H1 (cell line): ENCODE measurements around the gene UBE2M. TPM values are rescaled to one million over a fixed set of nuclear protein-coding genes. Genes with fewer than 3 reads are reported as not detected.

Experiments
- GABPA ChIP-seq: IDR thresholded peaks from 2 replicates; pipeline ENCODE4 v1.6.1; 2011; ENCODE audit warnings: mild to moderate bottlenecking, low read length, moderate library complexity, borderline replicate concordance; ENCODE audit not compliant: insufficient read depth
- JUND ChIP-seq: IDR thresholded peaks from 2 replicates; pipeline ENCODE4 v1.6.1; 2011; ENCODE audit warnings: mild to moderate bottlenecking, improper control_type of control experiment, low read length
- KDM4A ChIP-seq: IDR thresholded peaks from one replicate; pipeline ENCODE4 v1.7.1; 2012; ENCODE audit warnings: low read depth, mild to moderate bottlenecking, moderate library complexity, low read length, inconsistent platforms; ENCODE audit not compliant: severe bottlenecking
- RBBP5 ChIP-seq: IDR thresholded peaks from 2 replicates; pipeline ENCODE4 v1.7.1; 2012; ENCODE audit warnings: low read depth, mild to moderate bottlenecking, inconsistent platforms, low read length, moderate library complexity, borderline replicate concordance
- SIN3A ChIP-seq, 2 experiments: IDR thresholded peaks in 1 of 2; conservative IDR thresholded peaks in 1 of 2; 2 replicates each; pipeline ENCODE4 v1.6.1; 2011 to 2012; ENCODE audit warnings: low read length in 2 of 2, improper control_type of control experiment in 1 of 2, low read depth in 1 of 2, mild to moderate bottlenecking in 1 of 2
- SIRT6 ChIP-seq: IDR thresholded peaks from one replicate; pipeline ENCODE4 v1.7.1; 2012; ENCODE audit warnings: low read length, inconsistent platforms
- SP2 ChIP-seq: IDR thresholded peaks from 2 replicates; pipeline ENCODE4 v1.6.1; 2012; ENCODE audit warnings: mild to moderate bottlenecking, low read length, inconsistent platforms
- polyA plus RNA-seq, 7 experiments: library from polyadenylated mRNA; depleted of rRNA in 3 of 7; stranded (reverse) in 5 of 7; unstranded in 2 of 7; fragments of >200 nt in 5 of 7; fragments of 200-250 nt in 2 of 7; gene quantifications; 1 replicate in 5 of 7; 2 replicates in 1 of 7; 4 replicates in 1 of 7; pipeline versions ENCODE4 v1.2.1 to v1.2.3, GENCODE V29; 2011 to 2013; ENCODE audit warnings: missing spikeins in 2 of 7, mixed read lengths in 2 of 7
- total RNA-seq: library from RNA; stranded (reverse); fragmentation: NEBNext Ultra II Directional; extraction: Animal tissue kit (Norgen Biotek cat#: 25700); gene quantifications from 2 replicates; pipeline ENCODE4 v1.2.1, GENCODE V29; 2021
- TF ChIP-seq, protein P1 (sequence below): fragments of 300-600 bp; sonication (generic); IDR thresholded peaks from 2 replicates; pipeline ENCODE4 v1.7.1; 2012; ENCODE audit warnings: low read length, moderate library complexity, mild to moderate bottlenecking, inconsistent platforms; ENCODE audit not compliant: insufficient replicate concordance

UBE2M gene
- total and polyA plus RNA-seq, 2 of the 8 experiments (the other 6 are each of a cell fraction or from before 2014, with no cell fraction given): 93.8 to 114 TPM

DNA sequence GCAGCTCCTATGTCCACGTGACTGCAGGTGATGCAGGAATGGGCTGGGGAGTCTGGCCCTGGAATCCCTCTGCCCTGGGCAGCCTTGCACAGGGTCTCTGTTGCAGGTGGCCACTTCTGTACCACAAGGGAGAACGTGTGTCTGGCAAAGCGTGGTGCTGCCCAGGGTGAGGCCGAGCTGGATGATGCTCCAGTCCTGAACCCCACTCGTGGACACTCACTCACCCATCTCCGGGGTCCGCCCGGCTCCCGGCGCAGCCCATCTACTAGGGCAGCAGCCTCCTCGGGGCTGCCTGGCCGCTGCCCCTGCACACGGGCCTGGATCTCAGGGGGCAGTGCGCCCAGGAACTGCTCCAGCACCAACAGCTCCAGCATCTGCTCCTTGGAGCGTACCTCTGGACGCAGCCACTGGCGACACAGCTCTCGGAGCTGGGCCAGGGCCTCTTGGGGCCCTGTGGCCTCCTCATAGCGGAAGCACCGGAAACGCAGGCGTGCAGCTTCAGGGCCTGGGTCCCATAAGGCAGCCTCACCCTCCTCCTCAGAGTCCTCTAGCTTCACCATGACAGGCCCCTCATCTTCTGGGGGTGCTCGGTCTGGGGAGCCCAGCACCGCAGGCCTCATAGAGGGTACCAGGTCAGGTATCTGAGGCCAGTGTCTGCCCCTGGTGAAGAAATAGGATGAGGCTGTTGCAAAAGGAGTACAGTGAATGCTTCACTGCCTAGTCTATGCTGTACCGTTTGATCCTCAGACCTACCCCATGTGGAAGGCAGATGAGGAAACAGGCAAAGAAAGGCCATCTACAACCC lies 12.6 kb upstream of the UBE2M start (continued):
- TF ChIP-seq, protein P1, sequence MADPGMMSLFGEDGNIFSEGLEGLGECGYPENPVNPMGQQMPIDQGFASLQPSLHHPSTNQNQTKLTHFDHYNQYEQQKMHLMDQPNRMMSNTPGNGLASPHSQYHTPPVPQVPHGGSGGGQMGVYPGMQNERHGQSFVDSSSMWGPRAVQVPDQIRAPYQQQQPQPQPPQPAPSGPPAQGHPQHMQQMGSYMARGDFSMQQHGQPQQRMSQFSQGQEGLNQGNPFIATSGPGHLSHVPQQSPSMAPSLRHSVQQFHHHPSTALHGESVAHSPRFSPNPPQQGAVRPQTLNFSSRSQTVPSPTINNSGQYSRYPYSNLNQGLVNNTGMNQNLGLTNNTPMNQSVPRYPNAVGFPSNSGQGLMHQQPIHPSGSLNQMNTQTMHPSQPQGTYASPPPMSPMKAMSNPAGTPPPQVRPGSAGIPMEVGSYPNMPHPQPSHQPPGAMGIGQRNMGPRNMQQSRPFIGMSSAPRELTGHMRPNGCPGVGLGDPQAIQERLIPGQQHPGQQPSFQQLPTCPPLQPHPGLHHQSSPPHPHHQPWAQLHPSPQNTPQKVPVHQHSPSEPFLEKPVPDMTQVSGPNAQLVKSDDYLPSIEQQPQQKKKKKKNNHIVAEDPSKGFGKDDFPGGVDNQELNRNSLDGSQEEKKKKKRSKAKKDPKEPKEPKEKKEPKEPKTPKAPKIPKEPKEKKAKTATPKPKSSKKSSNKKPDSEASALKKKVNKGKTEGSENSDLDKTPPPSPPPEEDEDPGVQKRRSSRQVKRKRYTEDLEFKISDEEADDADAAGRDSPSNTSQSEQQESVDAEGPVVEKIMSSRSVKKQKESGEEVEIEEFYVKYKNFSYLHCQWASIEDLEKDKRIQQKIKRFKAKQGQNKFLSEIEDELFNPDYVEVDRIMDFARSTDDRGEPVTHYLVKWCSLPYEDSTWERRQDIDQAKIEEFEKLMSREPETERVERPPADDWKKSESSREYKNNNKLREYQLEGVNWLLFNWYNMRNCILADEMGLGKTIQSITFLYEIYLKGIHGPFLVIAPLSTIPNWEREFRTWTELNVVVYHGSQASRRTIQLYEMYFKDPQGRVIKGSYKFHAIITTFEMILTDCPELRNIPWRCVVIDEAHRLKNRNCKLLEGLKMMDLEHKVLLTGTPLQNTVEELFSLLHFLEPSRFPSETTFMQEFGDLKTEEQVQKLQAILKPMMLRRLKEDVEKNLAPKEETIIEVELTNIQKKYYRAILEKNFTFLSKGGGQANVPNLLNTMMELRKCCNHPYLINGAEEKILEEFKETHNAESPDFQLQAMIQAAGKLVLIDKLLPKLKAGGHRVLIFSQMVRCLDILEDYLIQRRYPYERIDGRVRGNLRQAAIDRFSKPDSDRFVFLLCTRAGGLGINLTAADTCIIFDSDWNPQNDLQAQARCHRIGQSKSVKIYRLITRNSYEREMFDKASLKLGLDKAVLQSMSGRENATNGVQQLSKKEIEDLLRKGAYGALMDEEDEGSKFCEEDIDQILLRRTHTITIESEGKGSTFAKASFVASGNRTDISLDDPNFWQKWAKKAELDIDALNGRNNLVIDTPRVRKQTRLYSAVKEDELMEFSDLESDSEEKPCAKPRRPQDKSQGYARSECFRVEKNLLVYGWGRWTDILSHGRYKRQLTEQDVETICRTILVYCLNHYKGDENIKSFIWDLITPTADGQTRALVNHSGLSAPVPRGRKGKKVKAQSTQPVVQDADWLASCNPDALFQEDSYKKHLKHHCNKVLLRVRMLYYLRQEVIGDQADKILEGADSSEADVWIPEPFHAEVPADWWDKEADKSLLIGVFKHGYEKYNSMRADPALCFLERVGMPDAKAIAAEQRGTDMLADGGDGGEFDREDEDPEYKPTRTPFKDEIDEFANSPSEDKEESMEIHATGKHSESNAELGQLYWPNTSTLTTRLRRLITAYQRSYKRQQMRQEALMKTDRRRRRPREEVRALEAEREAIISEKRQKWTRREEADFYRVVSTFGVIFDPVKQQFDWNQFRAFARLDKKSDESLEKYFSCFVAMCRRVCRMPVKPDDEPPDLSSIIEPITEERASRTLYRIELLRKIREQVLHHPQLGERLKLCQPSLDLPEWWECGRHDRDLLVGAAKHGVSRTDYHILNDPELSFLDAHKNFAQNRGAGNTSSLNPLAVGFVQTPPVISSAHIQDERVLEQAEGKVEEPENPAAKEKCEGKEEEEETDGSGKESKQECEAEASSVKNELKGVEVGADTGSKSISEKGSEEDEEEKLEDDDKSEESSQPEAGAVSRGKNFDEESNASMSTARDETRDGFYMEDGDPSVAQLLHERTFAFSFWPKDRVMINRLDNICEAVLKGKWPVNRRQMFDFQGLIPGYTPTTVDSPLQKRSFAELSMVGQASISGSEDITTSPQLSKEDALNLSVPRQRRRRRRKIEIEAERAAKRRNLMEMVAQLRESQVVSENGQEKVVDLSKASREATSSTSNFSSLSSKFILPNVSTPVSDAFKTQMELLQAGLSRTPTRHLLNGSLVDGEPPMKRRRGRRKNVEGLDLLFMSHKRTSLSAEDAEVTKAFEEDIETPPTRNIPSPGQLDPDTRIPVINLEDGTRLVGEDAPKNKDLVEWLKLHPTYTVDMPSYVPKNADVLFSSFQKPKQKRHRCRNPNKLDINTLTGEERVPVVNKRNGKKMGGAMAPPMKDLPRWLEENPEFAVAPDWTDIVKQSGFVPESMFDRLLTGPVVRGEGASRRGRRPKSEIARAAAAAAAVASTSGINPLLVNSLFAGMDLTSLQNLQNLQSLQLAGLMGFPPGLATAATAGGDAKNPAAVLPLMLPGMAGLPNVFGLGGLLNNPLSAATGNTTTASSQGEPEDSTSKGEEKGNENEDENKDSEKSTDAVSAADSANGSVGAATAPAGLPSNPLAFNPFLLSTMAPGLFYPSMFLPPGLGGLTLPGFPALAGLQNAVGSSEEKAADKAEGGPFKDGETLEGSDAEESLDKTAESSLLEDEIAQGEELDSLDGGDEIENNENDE: no peak
- TF ChIP-seq RBBP5 (no peak), SIRT6 (no peak), SIN3A (conservative IDR thresholded peaks at IDR 0.05 in 1 of 2, IDR thresholded peaks at IDR 0.05 in 1 of 2; ENCODE audit: low read depth in 1 of 2, low read length in 2 of 2) (no peak), JUND (no peak), GABPA (no peak), KDM4A (no peak), SP2 (no peak)
